ENCODE results near the gene ZNF600.
"Not testable (repeated sequence)": the region's sequence is repeated elsewhere in the genome, so short reads cannot be mapped to it uniquely, and the experiment has no call there.

ZNF600 gene

GRCh38 chr19:52786464-52787354, at the start of gene ZNF600:
ZNF600 (minus strand) TSS chr19:52786791; CDS start chr19:52778888, 7,903 bp downstream.
- DNase-seq, result peak; percentile 69

GRCh38 chr19:52834289-52834688, 47.7 kb upstream of the ZNF600 start:
- DNase-seq, result not testable (repeated sequence)

DNA sequence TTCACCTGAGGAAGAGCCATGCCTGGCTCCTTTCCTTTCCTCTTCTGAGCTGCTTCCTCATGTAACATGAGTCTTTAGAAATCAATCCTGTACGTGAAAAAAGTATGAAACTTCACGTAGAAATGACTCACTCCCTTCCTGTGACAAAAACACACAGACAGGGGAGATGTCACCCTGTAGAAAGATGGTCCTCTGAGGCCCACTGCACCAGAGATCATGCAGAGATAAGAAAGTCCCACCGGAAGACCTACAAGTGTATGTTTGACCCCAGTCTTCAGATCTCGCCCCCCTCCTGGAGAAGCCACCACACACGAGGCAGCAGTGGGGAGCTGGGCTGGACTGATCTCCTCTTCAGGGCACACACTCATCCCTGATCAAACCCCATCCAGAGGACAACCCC, 47.0 kb upstream of the ZNF600 start:
- not testable (repeated sequence) for DNase-seq

DNA sequence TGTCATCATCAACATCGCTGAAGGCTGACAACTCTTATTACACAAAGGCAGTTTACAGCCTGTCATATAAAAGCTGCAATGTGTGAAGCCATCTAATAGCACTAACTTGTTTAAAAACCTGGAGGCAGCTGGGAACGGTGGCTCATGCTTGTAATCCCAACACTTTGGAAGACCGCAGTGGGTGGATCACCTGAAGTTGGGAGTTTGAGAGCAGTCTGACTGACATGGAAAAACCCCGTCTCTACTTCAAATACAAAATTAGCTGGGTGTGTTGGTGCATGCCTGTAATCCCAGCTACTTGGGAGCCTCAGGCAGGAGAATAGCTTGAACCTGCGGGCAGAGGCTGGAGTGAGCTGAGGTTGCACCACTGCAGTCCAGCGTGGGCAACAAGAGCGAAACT, 43.3 kb upstream of the ZNF600 start:
- not testable (repeated sequence) for DNase-seq

- DNase-seq, result no peak
Measured at GRCh38 chr19:52825765-52826164, 39.2 kb upstream of the ZNF600 start.

DNA sequence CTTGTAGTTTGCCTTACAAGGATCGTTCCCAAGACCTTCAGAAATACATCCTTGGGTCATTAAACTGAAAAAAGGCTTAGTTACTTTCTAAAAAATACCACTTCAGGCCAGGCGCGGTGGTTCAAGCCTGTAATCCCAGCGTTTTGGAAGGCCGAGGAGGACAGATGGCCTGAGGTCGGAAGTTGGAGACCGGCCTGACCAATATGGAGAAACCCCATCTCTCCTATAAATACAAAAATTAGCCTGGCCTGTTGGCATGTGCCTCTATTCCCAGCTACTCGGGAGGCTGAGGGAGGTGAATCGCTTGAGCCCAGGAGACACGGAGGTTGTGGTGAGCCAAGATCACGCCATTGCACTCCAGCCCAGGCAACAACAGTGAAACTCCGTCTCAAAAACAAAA, 37.1 kb upstream of the ZNF600 start:
- no peak for DNase-seq

GRCh38 chr19:52821204-52821960, 34.8 kb upstream of the ZNF600 start, which contains the start of gene ZNF28:
ZNF28 (minus strand) TSS chr19:52821633; CDS start chr19:52817958, 3,675 bp downstream.
- peak; percentile 57 for DNase-seq

DNA sequence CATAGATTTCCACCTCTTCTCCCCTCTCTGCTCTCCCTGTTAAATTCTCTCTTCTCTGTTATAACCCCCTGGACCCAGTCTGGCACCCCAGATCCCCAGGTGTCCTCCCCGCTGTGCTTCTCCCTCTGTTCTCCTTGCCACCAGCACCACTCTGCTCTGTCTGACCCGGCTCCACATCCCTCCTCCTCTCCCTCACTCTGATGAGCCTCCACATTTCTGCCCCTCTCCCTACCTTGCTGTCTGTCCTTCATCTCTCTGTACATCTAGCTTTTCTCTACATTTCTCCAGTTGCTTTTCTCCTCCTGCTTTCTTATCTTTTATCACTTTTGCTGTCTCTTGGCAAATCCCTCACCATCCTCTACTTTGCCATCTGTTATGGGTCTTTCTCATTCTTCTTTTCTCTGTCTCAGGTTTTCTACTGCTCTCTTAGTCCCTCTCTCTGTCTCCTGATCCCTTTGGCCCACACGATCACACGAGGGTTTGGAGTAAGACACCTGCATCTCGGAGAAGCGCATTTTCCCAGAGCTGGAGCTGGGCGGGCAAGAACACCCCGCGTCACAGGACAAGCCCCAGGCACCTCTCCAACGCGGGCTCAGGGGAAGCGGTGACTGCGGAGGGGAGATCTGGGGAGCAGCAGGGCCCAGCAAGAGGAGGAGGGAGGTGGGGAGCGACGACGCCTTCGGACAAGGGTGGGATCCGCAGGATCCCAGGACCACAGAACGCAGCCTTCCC, 34.0 kb upstream of the ZNF600 start:
- not testable (repeated sequence) for DNase-seq

- no peak for DNase-seq
Measured at GRCh38 chr19:52809801-52810200, 23.2 kb upstream of the ZNF600 start.

DNA sequence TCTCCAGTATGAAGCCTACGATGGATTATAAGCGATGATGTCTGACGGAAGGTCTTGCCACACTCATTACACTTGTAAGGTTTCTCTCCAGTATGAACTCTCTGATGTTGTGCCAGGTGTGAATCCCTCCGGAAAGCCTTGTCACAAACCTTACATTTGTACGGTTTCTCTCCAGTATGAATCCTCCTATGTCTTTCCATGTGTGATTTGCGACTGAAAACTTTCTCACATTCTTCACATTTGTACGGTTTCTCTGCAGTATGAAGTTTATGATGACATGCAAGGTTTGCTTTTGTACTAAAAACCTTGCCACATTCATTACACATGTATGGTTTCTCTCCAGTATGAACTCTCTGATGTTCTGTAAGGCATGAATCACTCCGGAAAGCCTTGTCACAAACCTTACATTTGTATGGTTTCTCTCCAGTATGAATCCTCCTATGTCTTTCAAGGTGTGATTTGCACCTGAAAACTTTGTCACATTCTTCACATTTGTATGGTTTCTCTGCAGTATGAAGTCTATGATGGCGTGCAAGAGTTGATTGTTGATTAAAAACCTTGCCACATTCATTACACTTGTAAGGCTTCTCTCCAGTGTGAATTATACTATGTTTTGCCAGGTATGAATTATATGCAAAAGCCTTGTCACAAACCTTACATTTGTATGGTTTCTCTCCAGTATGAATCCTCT, 13.5 kb upstream of the ZNF600 start:
- DNase-seq, result not testable (repeated sequence)

DNA sequence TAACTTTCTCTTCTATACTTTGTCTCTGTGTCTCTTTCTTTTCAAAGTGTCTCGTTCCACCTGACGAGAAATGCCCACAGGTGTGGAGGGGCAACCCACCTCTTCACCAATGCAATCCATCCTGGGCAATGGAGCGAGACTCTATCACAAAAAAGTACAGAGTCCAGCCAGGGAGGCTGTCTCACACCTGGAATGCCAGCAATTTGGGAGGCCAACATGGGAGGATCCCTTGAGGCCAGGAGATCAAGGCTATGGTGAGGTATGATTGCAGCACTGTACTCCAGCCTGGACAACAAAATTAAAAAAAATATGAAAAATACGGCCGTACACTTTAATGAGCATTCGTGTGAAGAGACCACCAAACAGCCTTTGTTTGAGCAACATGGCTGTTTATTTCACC, 2.8 kb upstream of the ZNF600 start:
- DNase-seq, result no peak

GRCh38 chr19:52786078-52786463, 520 bp downstream of the ZNF600 start:
- no peak for DNase-seq

DNA sequence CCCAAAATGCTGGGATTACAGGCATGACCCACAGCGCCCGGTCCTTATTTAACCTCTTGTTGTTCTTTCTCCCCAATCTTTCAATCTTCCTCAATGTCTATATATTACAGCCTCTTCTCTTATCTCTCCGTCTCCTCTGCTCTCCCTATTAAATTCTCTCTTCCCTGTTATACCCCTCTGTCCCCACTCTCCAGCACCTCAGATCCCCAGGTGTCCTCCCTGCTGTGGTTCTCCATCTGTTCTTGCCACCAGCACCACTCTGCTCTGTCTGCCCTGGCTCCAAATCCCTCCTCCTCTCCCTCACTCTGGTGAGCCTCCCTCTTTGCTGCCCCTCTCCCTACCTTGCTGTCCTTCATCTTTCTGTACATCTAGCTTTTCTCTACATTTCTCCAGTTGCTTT, 1.1 kb downstream of the ZNF600 start:
- DNase-seq, result no peak

GRCh38 chr19:52782864-52783263, 3.7 kb downstream of the ZNF600 start:
- DNase-seq, result not testable (repeated sequence)

GRCh38 chr19:52778811-52779210, 7.8 kb downstream of the ZNF600 start:
- DNase-seq, result no peak

DNA sequence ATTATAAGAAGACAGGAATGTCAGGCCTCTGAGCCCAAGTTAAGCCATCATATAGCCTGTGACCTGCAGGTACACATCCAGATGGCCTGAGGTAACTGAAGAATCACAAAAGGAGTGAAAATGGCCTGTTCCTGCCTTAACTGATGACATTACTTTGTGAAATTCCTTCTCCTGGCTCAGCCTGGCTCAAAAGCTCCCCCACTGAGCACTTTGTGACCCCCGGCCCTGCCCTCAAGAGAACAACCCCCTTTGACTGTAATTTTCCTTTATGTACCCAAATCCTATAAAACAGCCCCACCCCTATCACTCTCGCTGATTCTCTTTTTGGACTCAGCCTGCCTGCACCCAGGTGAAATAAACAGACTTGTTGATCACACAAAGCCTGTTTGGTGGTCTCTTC, 30.1 kb downstream of the ZNF600 start:
- DNase-seq, result not testable (repeated sequence)

DNA sequence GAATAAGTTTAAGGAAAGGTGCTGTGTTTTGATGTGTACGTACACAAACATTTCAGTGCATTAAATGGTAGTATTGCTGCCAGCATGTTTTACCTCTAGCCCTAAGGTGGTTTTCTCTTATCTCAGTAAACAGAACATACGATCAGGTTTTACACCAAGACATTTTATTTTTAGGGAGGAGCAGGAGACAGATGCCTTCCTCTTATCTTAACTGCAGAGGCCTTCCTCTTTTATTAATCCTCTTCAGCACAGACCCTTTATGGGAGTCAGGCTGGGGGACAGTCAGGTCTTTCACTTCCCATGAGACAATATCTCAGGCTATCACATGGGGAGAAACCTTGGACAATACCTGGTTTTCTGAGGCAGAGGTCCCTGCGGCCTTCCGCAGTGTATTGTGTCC, 36.8 kb downstream of the ZNF600 start:
- no peak for DNase-seq

GRCh38 chr19:52748336-52748950, 38.1 kb downstream of the ZNF600 start:
- peak; percentile 51 for DNase-seq

- peak; percentile 51 for DNase-seq
Measured at GRCh38 chr19:52745919-52746318, 40.7 kb downstream of the ZNF600 start.

DNA sequence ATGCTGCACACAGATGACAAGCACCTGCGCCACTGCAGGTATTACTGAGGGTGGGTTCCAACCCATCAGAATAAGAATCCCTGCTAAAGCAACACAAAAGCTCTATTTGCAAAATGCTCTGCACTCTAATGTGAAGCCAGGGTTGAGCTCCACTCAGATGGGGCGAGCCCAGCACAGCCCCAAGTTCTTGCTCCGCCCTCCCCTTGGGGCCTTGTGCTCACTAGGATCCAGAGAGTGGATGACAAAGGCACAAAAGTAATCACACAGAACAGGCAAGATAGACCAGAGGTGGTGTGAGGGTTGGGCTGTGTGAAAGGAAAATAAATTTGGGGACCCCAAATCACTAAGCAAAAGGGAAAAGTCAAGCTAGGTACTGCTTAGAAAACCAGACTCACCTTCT, 43.5 kb downstream of the ZNF600 start:
- DNase-seq, result no peak

DNA sequence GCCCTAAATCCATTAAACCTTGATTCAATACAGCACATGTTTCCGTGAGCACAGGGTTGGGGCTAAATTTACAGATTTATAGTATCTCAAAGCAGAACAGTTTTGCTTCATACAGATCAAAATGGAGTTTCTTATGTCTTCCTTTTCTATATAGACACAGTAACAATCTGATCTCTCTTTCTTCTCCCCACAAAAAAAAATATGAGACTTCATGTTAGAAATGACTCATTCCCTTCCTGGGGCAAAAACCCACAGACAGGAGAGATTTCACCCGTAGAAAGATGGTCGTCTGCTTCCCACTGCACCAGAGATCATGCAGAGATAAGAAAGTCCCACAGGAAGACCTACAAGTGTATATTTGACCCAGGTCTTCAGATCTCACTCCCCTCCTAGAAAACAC, 44.1 kb downstream of the ZNF600 start:
- DNase-seq, result no peak

DNA sequence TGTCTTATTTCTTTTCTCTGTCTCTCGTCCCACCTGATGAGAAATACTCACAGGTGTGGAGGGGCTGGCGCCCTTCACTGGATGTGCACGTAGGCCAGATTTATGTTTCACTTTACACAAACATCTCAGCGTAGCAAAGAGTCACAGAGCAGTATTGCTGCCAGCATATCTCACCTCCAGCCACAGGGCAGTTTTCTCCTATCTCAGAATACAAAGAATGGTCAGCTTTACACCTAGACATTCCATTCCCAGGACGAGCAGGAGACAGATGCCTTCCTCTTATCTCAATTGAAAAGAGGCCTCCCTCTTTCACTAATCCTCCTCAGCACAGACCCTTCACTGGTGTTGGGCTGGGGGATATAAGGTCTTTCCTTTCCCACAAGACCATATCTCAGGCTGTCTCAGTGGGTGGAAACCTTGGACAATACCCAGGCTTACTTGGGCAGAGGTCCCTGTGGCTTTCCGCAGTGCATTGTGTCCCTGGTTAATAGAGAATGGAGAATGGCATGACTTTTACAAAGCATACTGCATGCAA, 44.6 kb downstream of the ZNF600 start:
- DNase-seq, result no peak
